Hepatocyte (in vitro differentiated cells): ENCODE measurements around the gene VASH1. TPM values are rescaled to one million over a fixed set of nuclear protein-coding genes. Genes with fewer than 3 reads are reported as not detected.

Experiments
- DNase-seq: peaks from one replicate; pipeline ENCODE4 v3.0.0-alpha.2; 2016; ENCODE audit warnings: low spot score
- H2AFZ ChIP-seq: fragments of 200-600 bp; sonication (generic); 2 replicates; pipeline ENCODE4 v1.6.0; 2016; ENCODE audit warnings: antibody characterized with exemption, mild to moderate bottlenecking
- H3K27ac ChIP-seq: fragments of 200-600 bp; sonication (generic); 2 replicates; pipeline ENCODE4 v1.5.1; 2016; ENCODE audit warnings: mild to moderate bottlenecking
- H3K27me3 ChIP-seq: fragments of 200-600 bp; sonication (generic); 2 replicates; pipeline ENCODE4 v1.6.1; 2016
- H3K36me3 ChIP-seq: fragments of 200-600 bp; sonication (generic); replicated peaks from 2 replicates; pipeline ENCODE4 v1.5.1; 2016; ENCODE audit warnings: low read depth; ENCODE audit not compliant: insufficient read depth
- H3K4me1 ChIP-seq: fragments of 200-600 bp; sonication (generic); 2 replicates; pipeline ENCODE4 v1.5.1; 2016; ENCODE audit warnings: mild to moderate bottlenecking, moderate library complexity; ENCODE audit not compliant: insufficient read depth
- H3K4me2 ChIP-seq: fragments of 200-600 bp; sonication (generic); 2 replicates; pipeline ENCODE4 v1.6.0; 2016
- H3K4me3 ChIP-seq: fragments of 200-600 bp; sonication (generic); 2 replicates; pipeline ENCODE4 v1.5.1; 2016; ENCODE audit warnings: mild to moderate bottlenecking
- H3K79me2 ChIP-seq: fragments of 200-600 bp; sonication (generic); 2 replicates; pipeline ENCODE4 v1.6.0; 2017; ENCODE audit warnings: mild to moderate bottlenecking
- H3K9me2 ChIP-seq: fragments of 200-600 bp; sonication (generic); replicated peaks from 2 replicates; pipeline ENCODE4 v1.6.0; 2017; ENCODE audit warnings: mild to moderate bottlenecking; ENCODE audit not compliant: insufficient read depth
- H3K9me3 ChIP-seq: fragments of 200-600 bp; sonication (generic); 2 replicates; pipeline ENCODE4 v1.5.1; 2016; ENCODE audit warnings: low read depth, mild to moderate bottlenecking
- H4K20me1 ChIP-seq: fragments of 200-600 bp; sonication (generic); 2 replicates; pipeline ENCODE4 v1.6.0; 2016; ENCODE audit warnings: mild to moderate bottlenecking; ENCODE audit not compliant: insufficient read depth, poor library complexity, severe bottlenecking
- EZH2 ChIP-seq: fragments of 200-600 bp; sonication (generic); IDR thresholded peaks from 2 replicates; pipeline ENCODE4 v1.6.1; 2016; ENCODE audit warnings: antibody characterized with exemption, mild to moderate bottlenecking, borderline replicate concordance
- EZH2phosphoT487 ChIP-seq: fragments of 200-600 bp; sonication (generic); IDR thresholded peaks from one replicate; pipeline ENCODE4 v1.6.1; 2018; ENCODE audit warnings: antibody characterized with exemption, mild to moderate bottlenecking, low read depth, moderate library complexity; ENCODE audit not compliant: unreplicated experiment, severe bottlenecking
- WGBS: methylation state at CpG from one replicate; pipeline ENCODE4 v1.1.6; 2016; ENCODE audit warnings: low lambda C conversion rate; ENCODE audit errors: missing lambda C conversion rate; 5-methylcytosine and 5-hydroxymethylcytosine counted together
- polyA plus RNA-seq: library from polyadenylated mRNA; unstranded; fragments of >200 nt; fragmentation: Nextera tagmentation; extraction: Ambion mirVana; gene quantifications from 2 replicates; pipeline ENCODE4 v1.2.1, GENCODE V29; 2016
- total RNA-seq: library from RNA; depleted of rRNA; stranded (reverse); fragments of >200 nt; gene quantifications from 2 replicates; pipeline ENCODE4 v1.2.3, GENCODE V29; 2014
- TF ChIP-seq, protein P1 (sequence below): fragments of 200-600 bp; sonication (generic); IDR thresholded peaks from 2 replicates; pipeline ENCODE4 v1.5.1; 2016; ENCODE audit warnings: antibody characterized with exemption, mild to moderate bottlenecking; ENCODE audit not compliant: poor library complexity

Gene VASH1
- total and polyA plus RNA-seq, 2 experiments from 2014 or later: 4.8 to 6.3 TPM

DNA sequence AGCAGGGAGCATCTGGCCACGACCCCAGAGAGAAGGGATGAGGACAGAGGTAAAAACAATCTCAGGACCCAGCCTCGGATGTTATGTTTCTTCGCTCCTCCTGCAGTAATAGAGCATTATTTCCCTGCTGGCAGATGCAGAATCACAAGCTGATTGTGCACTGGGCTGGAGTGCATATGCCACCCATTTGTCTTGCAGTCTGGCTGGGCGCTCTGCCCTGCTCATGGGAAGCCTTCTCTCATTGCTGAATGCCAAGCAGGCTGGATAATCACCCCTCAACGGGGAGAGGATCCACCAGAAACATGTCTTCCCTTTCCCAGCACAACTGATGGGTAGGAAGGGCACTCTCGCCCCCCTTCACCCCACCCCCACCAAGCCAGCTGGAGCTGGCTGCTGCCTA is 8.5 kb upstream of the VASH1 start:
- no peak for DNase-seq
- no peak overlapping the region for H3K4me3 ChIP-seq
- no peak overlapping the region for H3K4me2 ChIP-seq
- no peaks in the 10 kb centered on the region for H3K9me2 ChIP-seq
- no peaks in the 10 kb centered on the region for H3K36me3 ChIP-seq
- H3K27ac ChIP-seq: no peak overlapping the region
- no peaks in the 10 kb centered on the region for H3K4me1 ChIP-seq
- no peak overlapping the region for H2AFZ ChIP-seq
- H4K20me1 ChIP-seq: no peaks in the 10 kb centered on the region
- 76% methylated on average over 6 of the region's 6 CpGs for WGBS
- H3K9me3 ChIP-seq: no peaks in the 10 kb centered on the region
- no peaks in the 10 kb centered on the region for H3K79me2 ChIP-seq
- no peak for TF ChIP-seq EZH2phosphoT487
- no peak for TF ChIP-seq EZH2
- TF ChIP-seq, protein P1, sequence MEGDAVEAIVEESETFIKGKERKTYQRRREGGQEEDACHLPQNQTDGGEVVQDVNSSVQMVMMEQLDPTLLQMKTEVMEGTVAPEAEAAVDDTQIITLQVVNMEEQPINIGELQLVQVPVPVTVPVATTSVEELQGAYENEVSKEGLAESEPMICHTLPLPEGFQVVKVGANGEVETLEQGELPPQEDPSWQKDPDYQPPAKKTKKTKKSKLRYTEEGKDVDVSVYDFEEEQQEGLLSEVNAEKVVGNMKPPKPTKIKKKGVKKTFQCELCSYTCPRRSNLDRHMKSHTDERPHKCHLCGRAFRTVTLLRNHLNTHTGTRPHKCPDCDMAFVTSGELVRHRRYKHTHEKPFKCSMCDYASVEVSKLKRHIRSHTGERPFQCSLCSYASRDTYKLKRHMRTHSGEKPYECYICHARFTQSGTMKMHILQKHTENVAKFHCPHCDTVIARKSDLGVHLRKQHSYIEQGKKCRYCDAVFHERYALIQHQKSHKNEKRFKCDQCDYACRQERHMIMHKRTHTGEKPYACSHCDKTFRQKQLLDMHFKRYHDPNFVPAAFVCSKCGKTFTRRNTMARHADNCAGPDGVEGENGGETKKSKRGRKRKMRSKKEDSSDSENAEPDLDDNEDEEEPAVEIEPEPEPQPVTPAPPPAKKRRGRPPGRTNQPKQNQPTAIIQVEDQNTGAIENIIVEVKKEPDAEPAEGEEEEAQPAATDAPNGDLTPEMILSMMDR: no peak
- H3K27me3 ChIP-seq: no peaks in the 10 kb centered on the region

DNA sequence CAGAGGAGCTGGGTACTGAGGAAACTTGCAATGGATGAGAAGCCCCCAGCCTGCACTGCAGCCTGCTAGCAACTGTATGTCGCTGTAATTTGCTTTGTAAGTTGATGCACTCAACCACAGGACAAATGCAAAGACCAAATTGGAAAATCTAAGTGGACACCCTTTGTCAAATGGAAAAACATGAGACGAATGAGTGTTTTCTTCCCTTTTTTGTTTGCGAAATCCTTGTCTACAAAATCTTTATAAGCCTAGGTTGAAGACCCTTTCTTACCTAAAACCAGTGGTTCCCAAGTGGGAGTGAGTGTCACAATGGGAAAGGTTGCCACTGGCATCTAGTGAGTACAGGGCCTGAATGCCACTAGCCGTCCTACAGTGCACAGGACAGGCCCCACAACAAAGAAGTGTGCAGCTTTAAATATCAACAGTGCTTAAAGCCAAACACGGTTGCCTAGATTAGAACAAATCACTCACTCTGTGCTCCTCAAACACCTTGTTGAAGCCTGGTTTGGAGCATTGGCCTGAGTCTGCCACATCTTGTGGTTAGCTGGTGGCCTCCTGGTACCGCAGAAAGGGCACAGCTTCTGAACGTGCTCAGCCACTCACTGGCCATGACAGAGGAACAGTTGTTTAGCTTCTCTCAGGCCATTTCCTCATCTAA is 7.6 kb upstream of the VASH1 start:
- Histone ChIP-seq H2AFZ (no peak overlapping the region), H3K79me2 (no peaks in the 10 kb centered on the region)
- WGBS: 86% methylated on average over 7 of the region's 7 CpGs

GRCh38 chr14:76754586-76754985 is 6.7 kb upstream of the VASH1 start:
- Histone ChIP-seq H3K4me1 (no peaks in the 10 kb centered on the region), H2AFZ (no peak overlapping the region), H4K20me1 (no peaks in the 10 kb centered on the region), H3K79me2 (no peaks in the 10 kb centered on the region), H3K9me3 (no peaks in the 10 kb centered on the region), H3K4me3 (no peak overlapping the region), H3K9me2 (no peaks in the 10 kb centered on the region), H3K4me2 (no peak overlapping the region), H3K27me3 (no peaks in the 10 kb centered on the region), H3K36me3 (no peaks in the 10 kb centered on the region), H3K27ac (no peak overlapping the region)
- DNase-seq: no peak
- TF ChIP-seq EZH2: no peak
- no peak for TF ChIP-seq EZH2phosphoT487
- TF ChIP-seq, protein P1: no peak
- 87% methylated on average over 7 of the region's 7 CpGs for WGBS

More for the DNA sequence above, 7.6 kb upstream of the VASH1 start:
- no peaks in the 10 kb centered on the region for H3K36me3 ChIP-seq
- no peaks in the 10 kb centered on the region for H3K9me3 ChIP-seq
- no peak overlapping the region for H3K27ac ChIP-seq
- H3K4me2 ChIP-seq: no peak overlapping the region
- TF ChIP-seq, protein P1: no peak
- no peak for TF ChIP-seq EZH2phosphoT487
- TF ChIP-seq EZH2: no peak
- no peaks in the 10 kb centered on the region for H3K27me3 ChIP-seq
- H3K4me1 ChIP-seq: no peaks in the 10 kb centered on the region
- no peak for DNase-seq
- H3K4me3 ChIP-seq: no peak overlapping the region
- H4K20me1 ChIP-seq: no peaks in the 10 kb centered on the region
- H3K9me2 ChIP-seq: no peaks in the 10 kb centered on the region
